HL-60 (cell line): ENCODE results near the gene GABBR2.

Experiments used
- DNase-seq, 2 experiments: peaks; one replicate each; pipeline ENCODE4 v3.0.0-alpha.2; 2010 to 2020; ENCODE audit warnings: low read depth in 1 of 2, low spot score in 1 of 2
- H3K27ac ChIP-seq: fragments of 250-450 bp; sonication (Bioruptor Pico); replicated peaks from 2 replicates; pipeline ENCODE4 v1.5.1; 2020; ENCODE audit warnings: mild to moderate bottlenecking, moderate library complexity
- H3K27me3 ChIP-seq: fragments of 250-450 bp; sonication (Bioruptor Pico); 2 replicates; pipeline ENCODE4 v1.5.1; 2021; ENCODE audit warnings: mild to moderate bottlenecking, moderate library complexity; ENCODE audit not compliant: insufficient read depth, poor library complexity, severe bottlenecking
- H3K4me3 ChIP-seq: replicated peaks from 2 replicates; pipeline ENCODE4 v1.5.1; 2011; ENCODE audit warnings: mild to moderate bottlenecking, control low read depth, low read length; ENCODE audit not compliant: insufficient read depth
- CTCF ChIP-seq: IDR thresholded peaks from one replicate; pipeline ENCODE4 v1.5.1; 2011; ENCODE audit warnings: low read length, control low read depth, inconsistent platforms; ENCODE audit not compliant: insufficient read depth
- GABPA ChIP-seq: IDR thresholded peaks from 2 replicates; pipeline ENCODE4 v1.6.1; 2012; ENCODE audit warnings: low read depth
- POLR2AphosphoS5 ChIP-seq: IDR thresholded peaks from 2 replicates; pipeline ENCODE4 v1.6.1; 2012; ENCODE audit warnings: low read depth
- REST ChIP-seq: IDR thresholded peaks from 2 replicates; pipeline ENCODE4 v1.6.1; 2012; ENCODE audit warnings: low read depth; ENCODE audit not compliant: insufficient replicate concordance
- SPI1 ChIP-seq: IDR thresholded peaks from 2 replicates; pipeline ENCODE4 v1.6.1; 2012; ENCODE audit warnings: low read depth, mild to moderate bottlenecking, borderline replicate concordance

GABBR2 gene

GRCh38 chr9:98248737-98249474 lies 459.8 kb downstream of the GABBR2 start:
- DNase-seq = peak; percentile 90 to 95
- Histone ChIP-seq H3K27ac (peak overlapping the region; percentile 86), H3K4me3 (no peak overlapping the region), H3K27me3 (no peaks in the 10 kb centered on the region)
- TF ChIP-seq POLR2AphosphoS5 = peak; percentile 78
- no peak for TF ChIP-seq GABPA
- TF ChIP-seq SPI1 = no peak; the same call in 1 of the 2 replicates

GRCh38 chr9:98247831-98248657 lies 460.7 kb downstream of the GABBR2 start:
- Histone ChIP-seq H3K27me3 (no peaks in the 10 kb centered on the region), H3K27ac (peak overlapping the region; percentile 86), H3K4me3 (no peak overlapping the region)
- TF ChIP-seq REST (no peak), POLR2AphosphoS5 (no peak), SPI1 (no peak), GABPA (no peak), CTCF (no peak)
- peak in 1 of 2 experiments; percentile 62 for DNase-seq

- TF ChIP-seq SPI1 (no peak), REST (no peak), GABPA (no peak)
- H3K4me3 ChIP-seq = no peak overlapping the region
- no peak for DNase-seq
- no peaks in the 10 kb centered on the region for H3K27me3 ChIP-seq
- H3K27ac ChIP-seq = no peak overlapping the region; the same call in 1 of the 2 replicates
These were observed 466.3 kb downstream of the GABBR2 start for GRCh38 chr9:98242426-98242825.

GRCh38 chr9:98241357-98242300 lies 467.1 kb downstream of the GABBR2 start:
- no peaks in the 10 kb centered on the region for H3K27me3 ChIP-seq
- no peak overlapping the region for H3K4me3 ChIP-seq
- H3K27ac ChIP-seq = peak overlapping the region; percentile 55
- TF ChIP-seq SPI1 = peak; percentile 59; the same call in 1 of the 2 replicates
- no peak for TF ChIP-seq POLR2AphosphoS5
- DNase-seq = peak in 1 of 2 experiments; percentile 60
